Endodermal cell (in vitro differentiated cells): Measurements from ENCODE around the gene HSD17B12. TPM values are rescaled to one million over a fixed set of nuclear protein-coding genes. Genes with fewer than 3 reads are reported as not detected.

ENCODE experiments used
- DNase-seq: peaks from one replicate; pipeline ENCODE4 v3.0.0-alpha.2; 2017
- H3K27ac ChIP-seq: 2 replicates; pipeline ENCODE4 v1.5.1; 2013; ENCODE audit warnings: mild to moderate bottlenecking, low read depth, low read length, moderate library complexity
- H3K27me3 ChIP-seq: 2 replicates; pipeline ENCODE4 v1.6.1; 2013; ENCODE audit warnings: mild to moderate bottlenecking, low read length, moderate library complexity; ENCODE audit not compliant: insufficient read depth, control insufficient read depth, poor library complexity, severe bottlenecking
- H3K36me3 ChIP-seq: 2 replicates; pipeline ENCODE4 v1.7.0; 2013; ENCODE audit warnings: mild to moderate bottlenecking, low read length, moderate library complexity; ENCODE audit not compliant: control insufficient read depth, insufficient read depth
- H3K4me1 ChIP-seq: one replicate; pipeline ENCODE4 v1.7.0; 2013; ENCODE audit warnings: low read length; ENCODE audit not compliant: control insufficient read depth, insufficient read depth
- H3K4me3 ChIP-seq: 2 replicates; pipeline ENCODE4 v1.5.1; 2013; ENCODE audit warnings: mild to moderate bottlenecking, low read length, moderate library complexity
- H3K9ac ChIP-seq: 2 replicates; pipeline ENCODE4 v1.6.1; 2013; ENCODE audit warnings: mild to moderate bottlenecking, low read length, moderate library complexity; ENCODE audit not compliant: poor library complexity, severe bottlenecking; ENCODE audit errors: extremely low read depth
- H3K9me3 ChIP-seq: 2 replicates; pipeline ENCODE4 v1.6.1; 2013; ENCODE audit warnings: mild to moderate bottlenecking, low read length, moderate library complexity; ENCODE audit not compliant: control insufficient read depth
- H3K27ac Mint-ChIP-seq: 2 replicates; pipeline ENCODE4 v1.8.0; 2020; ENCODE audit warnings: mixed read lengths
- H3K27me3 Mint-ChIP-seq: 2 replicates; pipeline ENCODE4 v1.8.0; 2021; ENCODE audit warnings: mild to moderate bottlenecking, mixed read lengths; ENCODE audit not compliant: insufficient read depth
- H3K36me3 Mint-ChIP-seq: 2 replicates; pipeline ENCODE4 v1.8.0; 2020; ENCODE audit warnings: low read depth, mixed read lengths
- H3K4me1 Mint-ChIP-seq: 2 replicates; pipeline ENCODE4 v1.8.0; 2020; ENCODE audit warnings: mixed read lengths
- H3K4me3 Mint-ChIP-seq: 2 replicates; pipeline ENCODE4 v1.8.0; 2020; ENCODE audit warnings: mild to moderate bottlenecking, moderate library complexity, mixed read lengths
- H3K9me3 Mint-ChIP-seq: 2 replicates; pipeline ENCODE4 v1.8.0; 2020; ENCODE audit warnings: mild to moderate bottlenecking, mixed read lengths
- WGBS, 2 experiments: methylation state at CpG; one replicate each; pipeline versions ENCODE4 v1.1.5 to v1.1.7; 2013; ENCODE audit warnings: missing lambda C conversion rate in 2 of 2, mixed read lengths in 1 of 2; ENCODE audit not compliant: insufficient coverage in 1 of 2, insufficient read length in 1 of 2; 5-methylcytosine and 5-hydroxymethylcytosine counted together
- total RNA-seq, 2 donors: library from RNA; stranded (reverse); fragmentation: NEBNext Ultra II Directional in 1 of 2; extraction: Animal tissue kit (Norgen Biotek cat#: 25700) in 1 of 2; gene quantifications; 2 replicates in 1 of 2; 3 replicates in 1 of 2; pipeline ENCODE4 v1.2.1, GENCODE V29; 2021
- TF ChIP-seq, protein P1 (sequence below): fragments of 200-600 bp; sonication (generic); conservative IDR thresholded peaks from 2 replicates; pipeline ENCODE4 v1.5.0; 2021; ENCODE audit warnings: antibody characterized with exemption, mild to moderate bottlenecking

The HSD17B12 gene
- total RNA-seq, 2 donors from 2014 or later: 109 to 138 TPM

DNA sequence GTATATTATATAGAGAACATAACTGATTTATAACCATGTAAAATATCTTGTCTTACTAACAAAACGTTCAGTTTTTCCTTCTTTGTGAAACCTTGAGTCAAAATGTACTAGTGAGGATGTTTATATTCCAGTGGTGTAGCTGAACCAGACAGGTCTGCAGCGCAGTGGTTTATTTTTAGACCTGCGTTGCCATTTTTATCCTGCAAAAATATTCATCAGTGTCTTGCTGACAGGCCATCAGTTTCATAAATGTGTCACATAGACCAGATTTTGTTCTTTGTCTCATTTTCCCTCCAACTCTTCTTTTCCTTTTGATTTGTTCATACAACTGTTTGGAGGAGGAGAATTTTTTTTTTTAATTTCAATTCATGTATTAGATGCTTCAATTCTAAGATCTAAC is 43.1 kb downstream of the HSD17B12 start:
- whole genome bisulfite sequencing, 2 experiments: 90 to 95% methylated on average over 2 to 3 of the region's 3 CpGs
- H3K36me3 Mint-ChIP-seq: peaks cover 19% of the 10 kb centered on the region
- TF ChIP-seq, protein P1, sequence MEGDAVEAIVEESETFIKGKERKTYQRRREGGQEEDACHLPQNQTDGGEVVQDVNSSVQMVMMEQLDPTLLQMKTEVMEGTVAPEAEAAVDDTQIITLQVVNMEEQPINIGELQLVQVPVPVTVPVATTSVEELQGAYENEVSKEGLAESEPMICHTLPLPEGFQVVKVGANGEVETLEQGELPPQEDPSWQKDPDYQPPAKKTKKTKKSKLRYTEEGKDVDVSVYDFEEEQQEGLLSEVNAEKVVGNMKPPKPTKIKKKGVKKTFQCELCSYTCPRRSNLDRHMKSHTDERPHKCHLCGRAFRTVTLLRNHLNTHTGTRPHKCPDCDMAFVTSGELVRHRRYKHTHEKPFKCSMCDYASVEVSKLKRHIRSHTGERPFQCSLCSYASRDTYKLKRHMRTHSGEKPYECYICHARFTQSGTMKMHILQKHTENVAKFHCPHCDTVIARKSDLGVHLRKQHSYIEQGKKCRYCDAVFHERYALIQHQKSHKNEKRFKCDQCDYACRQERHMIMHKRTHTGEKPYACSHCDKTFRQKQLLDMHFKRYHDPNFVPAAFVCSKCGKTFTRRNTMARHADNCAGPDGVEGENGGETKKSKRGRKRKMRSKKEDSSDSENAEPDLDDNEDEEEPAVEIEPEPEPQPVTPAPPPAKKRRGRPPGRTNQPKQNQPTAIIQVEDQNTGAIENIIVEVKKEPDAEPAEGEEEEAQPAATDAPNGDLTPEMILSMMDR: no peak
- peaks cover 11% of the 10 kb centered on the region for H3K9me3 ChIP-seq
- H3K27ac ChIP-seq: no peak overlapping the region
- no peaks in the 10 kb centered on the region for H3K4me1 ChIP-seq
- DNase-seq: no peak
- no peaks in the 10 kb centered on the region for H3K27me3 Mint-ChIP-seq
- H3K27ac Mint-ChIP-seq: no peak overlapping the region
- no peak overlapping the region for H3K4me3 Mint-ChIP-seq
- no peaks in the 10 kb centered on the region for H3K4me1 Mint-ChIP-seq
- H3K36me3 ChIP-seq: peaks cover 26% of the 10 kb centered on the region
- no peaks in the 10 kb centered on the region for H3K27me3 ChIP-seq
- H3K9me3 Mint-ChIP-seq: no peaks in the 10 kb centered on the region
- H3K4me3 ChIP-seq: no peak overlapping the region
- H3K9ac ChIP-seq: no peak overlapping the region

DNA sequence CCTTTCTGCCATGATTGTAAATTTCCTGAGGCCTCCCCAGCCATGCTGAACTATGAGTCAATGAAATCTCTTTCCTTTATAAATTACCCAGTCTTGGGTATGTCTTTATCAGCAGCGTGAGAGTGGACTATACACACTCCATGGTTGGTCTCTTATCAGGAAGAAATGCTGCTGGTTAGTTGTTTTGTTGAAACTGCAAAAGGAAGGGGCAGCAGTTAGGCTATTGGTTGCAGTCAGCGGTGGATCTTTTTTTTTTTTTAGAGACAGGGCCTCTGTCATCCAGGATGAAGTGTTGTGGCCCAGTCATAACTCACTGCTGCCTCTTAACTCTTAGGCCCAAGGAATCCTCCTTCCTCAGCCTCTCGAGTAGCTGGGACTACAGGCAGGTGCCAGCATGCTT is 51.7 kb downstream of the HSD17B12 start:
- peaks cover 16% of the 10 kb centered on the region for H3K36me3 ChIP-seq
- H3K9me3 ChIP-seq: no peaks in the 10 kb centered on the region
- Mint-ChIP-seq H3K9me3 (no peaks in the 10 kb centered on the region), H3K36me3 (peaks cover 21% of the 10 kb centered on the region), H3K4me1 (peaks cover 26% of the 10 kb centered on the region), H3K27ac (no peak overlapping the region), H3K27me3 (no peaks in the 10 kb centered on the region), H3K4me3 (no peak overlapping the region)
- no peak for DNase-seq
- TF ChIP-seq, protein P1: no peak
- H3K4me1 ChIP-seq: peaks cover 9% of the 10 kb centered on the region
- H3K27ac ChIP-seq: no peak overlapping the region
- WGBS, 2 experiments: 96 to 100% methylated on average over 1 to 3 of the region's 3 CpGs
- no peak overlapping the region for H3K4me3 ChIP-seq
- H3K9ac ChIP-seq: no peak overlapping the region
- H3K27me3 ChIP-seq: no peaks in the 10 kb centered on the region

DNA sequence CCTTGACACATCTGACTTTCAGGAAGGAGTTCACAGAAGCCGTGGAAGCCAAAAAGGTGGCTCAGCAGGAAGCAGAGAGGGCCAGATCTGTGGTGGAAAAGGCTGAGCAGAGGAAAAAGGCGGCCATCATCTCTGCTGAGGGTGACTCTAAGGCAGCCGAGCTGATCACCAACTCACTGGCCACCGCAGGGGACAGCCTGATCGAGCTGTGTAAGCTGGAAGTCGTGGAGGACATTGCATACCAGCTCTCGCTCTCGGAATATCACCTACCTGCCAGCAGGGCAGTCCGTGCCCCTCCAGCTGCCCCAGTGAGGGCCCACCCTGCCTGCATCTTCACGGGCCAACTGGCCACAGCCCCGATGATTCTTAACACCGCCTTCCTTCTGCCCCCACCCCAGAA is 53.7 kb downstream of the HSD17B12 start:
- H3K27me3 ChIP-seq: no peaks in the 10 kb centered on the region
- peaks cover 17% of the 10 kb centered on the region for H3K36me3 ChIP-seq
- Mint-ChIP-seq H3K27ac (no peak overlapping the region), H3K27me3 (no peaks in the 10 kb centered on the region), H3K36me3 (peaks cover 20% of the 10 kb centered on the region), H3K9me3 (no peaks in the 10 kb centered on the region), H3K4me3 (no peak overlapping the region), H3K4me1 (peaks cover 39% of the 10 kb centered on the region)
- H3K4me1 ChIP-seq: peaks cover 8% of the 10 kb centered on the region
- no peak overlapping the region for H3K9ac ChIP-seq
- DNase-seq: no peak
- TF ChIP-seq, protein P1: no peak
- H3K4me3 ChIP-seq: no peak overlapping the region
- WGBS, 2 experiments: 95 to 96% methylated on average over 8 to 12 of the region's 12 CpGs
- no peak overlapping the region for H3K27ac ChIP-seq
- H3K9me3 ChIP-seq: no peaks in the 10 kb centered on the region
